ENCODE measurements around the gene POLD1. TPM values are rescaled to one million over a fixed set of nuclear protein-coding genes. Genes with fewer than 3 reads are reported as not detected.

Gene POLD1
- total and polyA plus RNA-seq, 4 experiments from 2014 or later: 29.3 to 41.1 (median 35.6) TPM

DNA sequence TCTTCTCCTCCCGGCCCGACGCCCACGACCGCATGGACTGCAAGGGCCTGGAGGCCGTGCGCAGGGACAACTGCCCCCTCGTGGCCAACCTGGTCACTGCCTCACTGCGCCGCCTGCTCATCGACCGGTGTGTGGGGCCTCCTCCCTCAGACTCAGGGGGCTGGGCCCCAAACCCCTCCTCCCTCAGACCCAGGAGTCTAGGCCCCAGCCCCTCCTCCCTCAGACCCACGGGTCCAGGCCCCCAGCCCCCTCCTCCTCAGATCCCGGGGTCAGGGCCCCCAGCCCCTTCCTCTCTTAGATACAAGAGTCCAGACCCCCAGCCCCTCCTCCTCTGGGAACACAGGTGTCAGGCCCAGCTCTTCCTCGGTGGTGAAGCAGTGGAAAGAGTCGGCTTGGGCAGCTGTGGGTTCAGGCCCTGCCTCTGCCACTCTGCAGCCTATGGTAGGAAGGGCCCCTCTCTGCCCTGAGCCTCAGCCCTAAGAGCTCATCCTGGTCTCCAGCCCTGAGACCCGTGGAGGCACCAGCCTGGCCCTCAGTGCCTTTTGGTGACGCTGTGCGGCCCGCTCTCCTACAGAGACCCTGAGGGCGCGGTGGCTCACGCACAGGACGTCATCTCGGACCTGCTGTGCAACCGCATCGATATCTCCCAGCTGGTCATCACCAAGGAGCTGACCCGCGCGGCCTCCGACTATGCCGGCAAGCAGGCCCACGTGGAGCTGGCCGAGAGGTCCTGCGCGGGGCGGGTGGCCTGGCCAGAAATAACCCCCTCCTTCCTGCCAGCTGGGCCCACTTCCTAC, 30.9 kb downstream of the POLD1 start:
- no peaks in the 10 kb centered on the region for H3K9me3 ChIP-seq (ENCODE audit: control insufficient read depth in 1 of 2, low read length in 2 of 2)
- Mint-ChIP-seq H3K4me3 (no peak overlapping the region), H3K36me3 (peaks cover 4 to 5% of the 10 kb centered on the region in 2 donors), H3K4me1 (peaks cover 0 to 7% (median 3%) of the 10 kb centered on the region in 4 donors), H3K9me3 (no peaks in the 10 kb centered on the region), H3K27me3 (peaks cover 8 to 10% of the 10 kb centered on the region in 2 donors), H3K27ac (peak overlapping the region in 1 of 7 donors; percentile 41)
- POLR2A ChIA-PET (ENCODE audit: partially characterized antibody): interaction anchor here (1.4 to 1.7 kb wide), 2 partner anchors 46 to 58 kb away, joined by 6 to 8 read pairs; no protein-coding TSS in a partner anchor
- peak; percentile 59 to 66 (median 64) for DNase-seq
- H3K36me3 ChIP-seq (ENCODE audit: insufficient read depth, low read length): no peaks in the 10 kb centered on the region
- intact Hi-C loops (cut with micrococcal nuclease): loop anchor here (1.0 kb wide), 2 partner anchors 47 to 58 kb away; no protein-coding TSS in a partner anchor
- H3K27ac ChIP-seq (ENCODE audit: low read depth, low read length): no peak overlapping the region
- CTCF ChIA-PET (ENCODE audit: partially characterized antibody): interaction anchor here (0.9 to 2.0 kb wide), 4 partner anchors 8 to 58 kb away, joined by 3 to 18 read pairs (median 7); no protein-coding TSS in a partner anchor
- no peak overlapping the region for H3K4me3 ChIP-seq (ENCODE audit: low read length in 2 of 2)
- H3K4me1 ChIP-seq (ENCODE audit: insufficient read depth, low read length): no peaks in the 10 kb centered on the region
- H3K27me3 ChIP-seq (ENCODE audit: insufficient read depth, low read length): no peaks in the 10 kb centered on the region

DNA sequence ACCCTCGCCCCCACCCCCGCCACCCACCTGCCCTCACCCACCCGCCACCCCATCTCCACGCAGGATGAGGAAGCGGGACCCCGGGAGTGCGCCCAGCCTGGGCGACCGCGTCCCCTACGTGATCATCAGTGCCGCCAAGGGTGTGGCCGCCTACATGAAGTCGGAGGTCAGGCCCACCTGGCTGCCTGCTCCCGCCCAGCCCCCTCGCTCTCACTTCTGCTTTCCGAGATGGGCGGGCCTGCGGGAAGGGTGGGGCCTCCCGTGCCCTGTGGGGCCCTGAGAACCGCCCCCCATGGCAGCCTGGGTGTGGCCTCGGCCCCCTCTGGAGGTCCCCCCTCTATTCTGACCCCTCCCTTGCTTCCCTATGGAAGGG, 31.5 kb downstream of the POLD1 start:
- CTCF ChIA-PET (ENCODE audit: partially characterized antibody): interaction anchor here (0.9 to 2.0 kb wide), 4 partner anchors 8 to 59 kb away, joined by 3 to 18 read pairs (median 7); no protein-coding TSS in a partner anchor
- POLR2A ChIA-PET (ENCODE audit: partially characterized antibody): interaction anchor here (1.4 to 1.7 kb wide), 2 partner anchors 47 to 58 kb away, joined by 6 to 8 read pairs; no protein-coding TSS in a partner anchor
- H3K36me3 ChIP-seq (ENCODE audit: insufficient read depth, low read length): no peaks in the 10 kb centered on the region
- no peak overlapping the region for H3K27ac Mint-ChIP-seq
- no peaks in the 10 kb centered on the region for H3K9me3 Mint-ChIP-seq
- no peaks in the 10 kb centered on the region for H3K27me3 ChIP-seq (ENCODE audit: insufficient read depth, low read length)
- no peak overlapping the region for H3K4me3 ChIP-seq (ENCODE audit: low read length in 2 of 2)
- intact Hi-C loops (cut with micrococcal nuclease): no loop called here
- H3K27ac ChIP-seq (ENCODE audit: low read depth, low read length): no peak overlapping the region
- H3K36me3 Mint-ChIP-seq: peaks cover 0 to 4% of the 10 kb centered on the region in 2 donors
- no peaks in the 10 kb centered on the region for H3K4me1 ChIP-seq (ENCODE audit: insufficient read depth, low read length)
- H3K4me3 Mint-ChIP-seq: no peak overlapping the region
- no peak for DNase-seq
- H3K4me1 Mint-ChIP-seq: peaks cover 0 to 9% (median 4%) of the 10 kb centered on the region in 4 donors
- H3K27me3 Mint-ChIP-seq: peaks cover 12 to 13% of the 10 kb centered on the region in 2 donors
- no peaks in the 10 kb centered on the region for H3K9me3 ChIP-seq (ENCODE audit: control insufficient read depth in 1 of 2, low read length in 2 of 2)

DNA sequence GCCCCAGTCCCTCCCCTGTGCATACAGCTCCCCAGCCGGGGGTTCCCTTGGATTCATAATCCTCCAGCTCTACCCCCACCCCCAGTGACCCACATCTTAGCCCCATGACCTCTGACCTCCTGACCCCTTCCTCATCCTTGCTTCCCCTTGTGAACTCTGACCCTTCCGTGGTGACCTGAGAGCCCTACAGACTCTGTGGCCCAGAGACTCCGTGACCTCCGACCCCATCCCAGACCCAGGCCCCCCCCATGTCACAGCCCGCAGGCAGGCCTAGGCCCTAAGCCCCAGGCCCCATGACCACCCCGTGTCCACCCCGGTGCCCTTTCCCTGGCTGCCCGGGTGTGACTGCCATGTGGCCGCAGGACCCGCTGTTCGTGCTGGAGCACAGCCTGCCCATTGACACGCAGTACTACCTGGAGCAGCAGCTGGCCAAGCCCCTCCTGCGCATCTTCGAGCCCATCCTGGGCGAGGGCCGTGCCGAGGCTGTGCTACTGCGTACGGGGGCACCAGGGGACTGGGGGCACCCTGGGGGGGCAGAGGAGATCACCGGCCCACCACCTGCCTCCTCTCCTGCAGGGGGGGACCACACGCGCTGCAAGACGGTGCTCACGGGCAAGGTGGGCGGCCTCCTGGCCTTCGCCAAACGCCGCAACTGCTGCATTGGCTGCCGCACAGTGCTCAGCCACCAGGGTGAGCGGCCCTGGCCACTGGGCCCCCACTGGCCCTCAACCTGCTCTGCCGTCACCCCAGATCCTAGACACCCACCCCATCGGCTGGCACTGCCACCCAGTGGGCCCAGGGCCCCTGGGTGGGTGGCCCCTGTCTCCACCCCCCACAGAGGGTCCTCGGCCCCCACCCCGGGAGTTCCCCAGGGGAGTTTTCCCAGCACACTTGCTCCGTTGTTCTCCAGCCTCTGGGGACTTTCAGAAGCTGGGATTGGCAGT, 32.2 kb downstream of the POLD1 start:
- no peak overlapping the region for H3K27ac ChIP-seq (ENCODE audit: low read depth, low read length)
- no peak overlapping the region for H3K4me3 ChIP-seq (ENCODE audit: low read length in 2 of 2)
- Mint-ChIP-seq H3K36me3 (peaks cover 0 to 2% of the 10 kb centered on the region in 2 donors), H3K27me3 (peaks cover 15 to 16% of the 10 kb centered on the region in 2 donors), H3K27ac (no peak overlapping the region), H3K9me3 (no peaks in the 10 kb centered on the region), H3K4me3 (no peak overlapping the region), H3K4me1 (peaks cover 0 to 9% (median 4%) of the 10 kb centered on the region in 4 donors)
- H3K36me3 ChIP-seq (ENCODE audit: insufficient read depth, low read length): no peaks in the 10 kb centered on the region
- ChIA-PET CTCF (ENCODE audit: partially characterized antibody) (interaction anchor here (1.9 to 2.0 kb wide), 2 partner anchors 47 to 59 kb away, joined by 11 to 18 read pairs; no protein-coding TSS in a partner anchor), POLR2A (ENCODE audit: partially characterized antibody) (interaction anchor here (1.4 to 1.7 kb wide), 2 partner anchors 47 to 59 kb away, joined by 6 to 8 read pairs; no protein-coding TSS in a partner anchor)
- H3K4me1 ChIP-seq (ENCODE audit: insufficient read depth, low read length): no peaks in the 10 kb centered on the region
- intact Hi-C loops (cut with micrococcal nuclease): no loop called here
- DNase-seq: no peak
- H3K27me3 ChIP-seq (ENCODE audit: insufficient read depth, low read length): no peaks in the 10 kb centered on the region
- H3K9me3 ChIP-seq (ENCODE audit: control insufficient read depth in 1 of 2, low read length in 2 of 2): no peaks in the 10 kb centered on the region

DNA sequence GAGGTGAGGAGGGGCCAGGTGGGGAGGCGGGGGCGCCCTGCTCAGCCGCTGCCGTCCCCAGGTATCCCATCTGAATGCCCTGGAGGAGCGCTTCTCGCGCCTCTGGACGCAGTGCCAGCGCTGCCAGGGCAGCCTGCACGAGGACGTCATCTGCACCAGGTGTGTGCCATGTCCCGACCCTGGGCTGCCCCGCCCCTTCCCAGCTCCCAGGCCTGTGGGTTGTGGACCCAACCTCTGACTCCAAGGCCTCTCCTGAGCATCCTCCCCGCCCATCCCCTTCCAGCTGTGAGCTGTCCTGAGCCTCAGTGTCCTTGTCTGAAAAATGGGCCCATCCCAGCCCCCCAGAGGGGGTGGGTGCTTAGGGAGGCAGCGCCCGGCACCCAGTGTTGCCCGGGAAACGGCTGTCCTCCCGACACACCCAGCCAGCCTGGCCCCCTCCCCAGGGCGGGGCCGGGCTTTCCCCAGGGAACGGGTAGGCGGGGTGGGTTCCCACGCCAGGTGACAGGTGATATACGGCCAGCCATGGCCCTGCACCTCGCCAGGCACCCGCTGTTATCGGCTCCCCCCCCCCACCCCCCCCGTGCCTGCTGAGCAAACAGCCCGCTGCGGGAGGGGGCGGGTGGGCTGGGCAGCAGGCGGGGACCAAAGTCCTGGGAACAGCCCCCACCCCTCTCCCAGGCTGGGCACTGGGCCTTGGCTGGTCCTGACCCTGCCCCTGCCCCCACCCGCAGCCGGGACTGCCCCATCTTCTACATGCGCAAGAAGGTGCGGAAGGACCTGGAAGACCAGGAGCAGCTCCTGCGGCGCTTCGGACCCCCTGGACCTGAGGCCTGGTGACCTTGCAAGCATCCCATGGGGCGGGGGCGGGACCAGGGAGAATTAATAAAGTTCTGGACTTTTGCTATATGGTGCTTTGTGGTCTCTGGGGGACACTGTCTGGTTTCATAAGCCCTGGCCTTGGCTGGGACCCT, 33.2 kb downstream of the POLD1 start:
- Mint-ChIP-seq H3K27me3 (peaks cover 17 to 19% of the 10 kb centered on the region in 2 donors), H3K4me3 (no peak overlapping the region), H3K27ac (no peak overlapping the region), H3K9me3 (no peaks in the 10 kb centered on the region), H3K4me1 (peaks cover 0 to 9% (median 4%) of the 10 kb centered on the region in 4 donors), H3K36me3 (no peaks in the 10 kb centered on the region)
- Histone ChIP-seq H3K4me1 (ENCODE audit: insufficient read depth, low read length) (no peaks in the 10 kb centered on the region), H3K27me3 (ENCODE audit: insufficient read depth, low read length) (no peaks in the 10 kb centered on the region), H3K27ac (ENCODE audit: low read depth, low read length) (no peak overlapping the region), H3K36me3 (ENCODE audit: insufficient read depth, low read length) (no peaks in the 10 kb centered on the region), H3K4me3 (ENCODE audit: low read length in 2 of 2) (no peak overlapping the region), H3K9me3 (ENCODE audit: control insufficient read depth in 1 of 2, low read length in 2 of 2) (no peaks in the 10 kb centered on the region)
- no peak for DNase-seq
- intact Hi-C loops (cut with micrococcal nuclease): no loop called here
- POLR2A ChIA-PET (ENCODE audit: partially characterized antibody): no interaction called here
- CTCF ChIA-PET (ENCODE audit: partially characterized antibody): no interaction called here

DNA sequence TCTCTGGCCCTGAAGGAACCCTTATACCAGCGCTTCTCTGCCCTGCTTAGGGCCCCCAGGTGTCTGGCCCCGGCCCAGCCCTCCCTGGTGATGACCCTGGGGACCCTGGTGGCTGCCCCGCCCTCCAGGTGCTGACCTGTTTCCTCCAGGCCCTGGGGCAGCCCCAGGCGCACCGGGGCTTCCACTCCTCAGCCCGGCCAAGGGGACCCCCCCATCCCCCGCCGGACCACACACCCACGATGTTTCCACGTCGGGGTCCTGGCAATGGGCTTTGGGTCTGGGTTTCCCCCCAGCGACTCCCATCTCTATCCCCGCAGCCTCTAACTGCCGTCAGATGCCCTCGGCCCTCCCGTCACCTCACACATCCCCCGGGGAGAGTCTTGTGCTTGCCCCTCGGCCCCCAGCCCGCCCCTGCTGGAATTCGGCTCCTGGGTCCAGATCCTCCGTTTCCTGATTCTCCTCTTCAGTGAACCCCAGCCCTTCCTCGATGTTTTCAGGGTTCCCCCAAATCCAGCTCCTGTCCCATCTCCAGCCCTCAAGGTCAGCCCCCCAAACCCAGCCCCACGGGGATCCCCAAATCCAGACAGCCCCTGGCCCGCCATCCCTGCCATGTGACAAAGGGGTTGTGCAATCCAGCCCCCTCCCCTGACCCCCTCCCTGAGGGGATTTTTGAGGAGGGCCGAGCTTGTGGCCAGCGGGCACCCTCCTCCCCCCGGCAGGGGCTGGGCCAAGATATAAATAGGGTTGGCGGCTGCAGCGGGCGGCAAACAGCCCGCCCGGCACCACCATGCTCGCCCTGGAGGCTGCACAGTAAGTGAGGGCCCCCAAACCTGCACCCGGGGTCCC, 34.3 kb downstream of the POLD1 start, which contains the start of gene SPIB:
TSS of gene SPIB (plus strand) at position 763 of the 846 bp plus-strand sequence. CDS start at position 788, 25 bp downstream.
- Histone ChIP-seq H3K27me3 (ENCODE audit: insufficient read depth, low read length) (no peaks in the 10 kb centered on the region), H3K4me3 (ENCODE audit: low read length in 2 of 2) (no peak within 1 kb of the TSS), H3K9me3 (ENCODE audit: control insufficient read depth in 1 of 2, low read length in 2 of 2) (no peaks in the 10 kb centered on the region), H3K36me3 (ENCODE audit: insufficient read depth, low read length) (no peaks in the 10 kb centered on the region), H3K4me1 (ENCODE audit: insufficient read depth, low read length) (no peaks in the 10 kb centered on the region), H3K27ac (ENCODE audit: low read depth, low read length) (no peak within 1 kb of the TSS)
- Mint-ChIP-seq H3K36me3 (no peaks in the 10 kb centered on the region), H3K27ac (peak within 1 kb of the TSS in 2 of 7 donors; percentile 8 to 32), H3K27me3 (peaks cover 17 to 19% of the 10 kb centered on the region in 2 donors), H3K4me3 (no peak within 1 kb of the TSS), H3K4me1 (peaks cover 0 to 9% (median 4%) of the 10 kb centered on the region in 4 donors), H3K9me3 (no peaks in the 10 kb centered on the region)
- POLR2A ChIA-PET (ENCODE audit: partially characterized antibody): interaction anchor here (2.2 kb wide), 1 partner anchor 61 kb away, joined by 6 read pairs; no protein-coding TSS in a partner anchor
- intact Hi-C loops (cut with micrococcal nuclease): no loop called here
- CTCF ChIA-PET (ENCODE audit: partially characterized antibody): no interaction called here
- no peak for DNase-seq

Measured in CD4-positive, alpha-beta memory T cell (primary cell).